ENCODE data around the gene TMEM147.

The TMEM147 gene

DNA sequence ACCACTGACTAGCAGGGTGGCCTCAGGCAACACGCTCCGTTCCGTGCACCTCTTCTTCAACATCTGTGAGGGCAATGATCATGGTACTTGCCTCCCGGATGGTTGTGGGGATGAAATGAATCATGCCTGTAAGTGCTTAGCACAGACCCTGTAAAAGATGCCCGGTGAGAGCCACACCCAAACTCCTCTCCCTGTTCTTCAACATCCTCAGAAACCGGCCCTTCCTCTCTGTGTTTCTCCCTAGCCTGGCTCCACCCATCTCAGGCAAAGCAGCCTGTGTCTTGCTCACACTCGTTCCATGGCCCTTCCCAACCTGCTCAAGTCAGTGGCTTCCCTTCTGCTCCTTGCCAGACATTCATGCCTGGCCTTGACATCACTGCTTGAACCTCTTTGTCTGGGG is 26.1 kb upstream of the TMEM147 start:
- no peak overlapping the region for H3K9ac ChIP-seq (ENCODE audit: low read length)
- H3K9me3 ChIP-seq (ENCODE audit: control insufficient read depth, insufficient read depth, low read depth, low read length), result no peaks in the 10 kb centered on the region
- no peak overlapping the region for H3K4me3 ChIP-seq (ENCODE audit: low read depth, low read length)
- H3K27ac ChIP-seq (ENCODE audit: low read depth, low read length), result no peak overlapping the region
- peaks cover 15% of the 10 kb centered on the region for H3K4me1 ChIP-seq (ENCODE audit: control insufficient read depth, insufficient read depth, low read length)
- H3K27me3 ChIP-seq (ENCODE audit: control insufficient read depth, insufficient read depth, low read length), result 0 out of 2 replicates have a peak, but pooled peaks cover under 1% of the 10 kb centered on the region
- H3K36me3 ChIP-seq (ENCODE audit: control insufficient read depth, insufficient read depth, low read length), result no peaks in the 10 kb centered on the region

DNA sequence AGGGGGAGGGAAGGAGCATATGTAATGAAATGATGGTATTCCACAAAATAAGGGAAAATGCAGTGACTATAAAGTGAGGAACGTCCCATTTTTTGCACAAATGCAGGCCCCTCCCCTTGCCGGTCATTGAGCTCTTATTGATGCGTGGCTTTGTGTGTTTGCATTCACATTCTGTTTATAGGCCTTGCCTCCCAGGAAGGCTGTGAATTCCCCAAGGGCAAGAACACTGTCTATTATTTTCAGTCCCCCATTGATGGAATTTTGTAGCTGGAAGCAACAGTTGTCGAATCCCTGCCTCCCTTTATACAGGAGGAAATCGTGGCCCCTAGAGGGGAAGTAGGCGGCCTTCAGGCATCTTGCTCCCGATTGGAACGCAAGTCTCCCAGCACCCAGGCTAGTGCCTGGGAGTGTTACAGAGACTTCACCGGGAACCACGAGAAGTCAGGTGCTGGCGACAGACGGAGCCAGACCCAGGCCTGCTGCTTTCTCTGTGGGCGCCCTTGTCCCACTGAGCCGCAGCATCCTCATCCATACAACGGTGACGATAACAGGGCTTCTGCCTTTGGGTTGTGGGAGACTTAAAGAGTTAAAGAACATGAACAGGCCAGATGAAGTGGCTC is 24.2 kb upstream of the TMEM147 start:
- peaks cover 16% of the 10 kb centered on the region for H3K27me3 ChIP-seq (ENCODE audit: control insufficient read depth, insufficient read depth, low read length)
- H3K36me3 ChIP-seq (ENCODE audit: control insufficient read depth, insufficient read depth, low read length), result no peaks in the 10 kb centered on the region
- H3K4me1 ChIP-seq (ENCODE audit: control insufficient read depth, insufficient read depth, low read length), result peaks cover 20% of the 10 kb centered on the region
- H3K9me3 ChIP-seq (ENCODE audit: control insufficient read depth, insufficient read depth, low read depth, low read length), result no peaks in the 10 kb centered on the region
- no peak overlapping the region for H3K9ac ChIP-seq (ENCODE audit: low read length)
- no peak overlapping the region for H3K27ac ChIP-seq (ENCODE audit: low read depth, low read length)
- H3K4me3 ChIP-seq (ENCODE audit: low read depth, low read length), result no peak overlapping the region

DNA sequence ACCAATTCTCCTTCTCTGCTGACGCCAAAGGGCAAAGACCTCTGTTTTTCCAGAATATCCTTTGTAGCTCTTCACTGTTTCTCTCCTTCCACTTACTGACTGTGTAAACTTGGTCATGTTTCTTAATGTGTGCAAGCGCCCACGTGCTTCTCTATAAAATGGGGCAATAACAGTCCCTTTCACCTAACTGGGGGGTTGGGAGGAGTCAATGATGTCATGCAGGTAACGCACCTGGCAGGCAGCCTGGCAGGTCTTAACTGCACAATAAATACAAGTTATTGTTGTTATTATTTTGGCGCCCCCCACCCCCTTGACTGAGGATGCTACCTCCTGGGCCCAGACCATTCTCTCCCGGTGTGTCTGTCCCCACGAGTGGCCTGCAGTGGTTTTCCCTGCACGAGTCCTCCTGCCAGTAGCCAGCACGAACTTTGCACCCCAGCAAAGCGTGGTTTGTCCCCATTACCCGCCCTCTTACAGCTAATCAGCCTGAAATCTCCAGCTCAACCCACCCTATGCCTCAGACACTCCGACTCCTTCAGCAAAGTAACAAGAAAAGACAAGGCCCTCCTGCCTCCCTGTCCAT is 22.6 kb upstream of the TMEM147 start:
- no peak overlapping the region for H3K27ac ChIP-seq (ENCODE audit: low read depth, low read length)
- H3K4me1 ChIP-seq (ENCODE audit: control insufficient read depth, insufficient read depth, low read length), result peaks cover 20% of the 10 kb centered on the region
- no peak overlapping the region for H3K9ac ChIP-seq (ENCODE audit: low read length)
- no peaks in the 10 kb centered on the region for H3K36me3 ChIP-seq (ENCODE audit: control insufficient read depth, insufficient read depth, low read length)
- H3K4me3 ChIP-seq (ENCODE audit: low read depth, low read length), result no peak overlapping the region
- no peaks in the 10 kb centered on the region for H3K9me3 ChIP-seq (ENCODE audit: control insufficient read depth, insufficient read depth, low read depth, low read length)
- H3K27me3 ChIP-seq (ENCODE audit: control insufficient read depth, insufficient read depth, low read length), result peaks cover 16% of the 10 kb centered on the region

DNA sequence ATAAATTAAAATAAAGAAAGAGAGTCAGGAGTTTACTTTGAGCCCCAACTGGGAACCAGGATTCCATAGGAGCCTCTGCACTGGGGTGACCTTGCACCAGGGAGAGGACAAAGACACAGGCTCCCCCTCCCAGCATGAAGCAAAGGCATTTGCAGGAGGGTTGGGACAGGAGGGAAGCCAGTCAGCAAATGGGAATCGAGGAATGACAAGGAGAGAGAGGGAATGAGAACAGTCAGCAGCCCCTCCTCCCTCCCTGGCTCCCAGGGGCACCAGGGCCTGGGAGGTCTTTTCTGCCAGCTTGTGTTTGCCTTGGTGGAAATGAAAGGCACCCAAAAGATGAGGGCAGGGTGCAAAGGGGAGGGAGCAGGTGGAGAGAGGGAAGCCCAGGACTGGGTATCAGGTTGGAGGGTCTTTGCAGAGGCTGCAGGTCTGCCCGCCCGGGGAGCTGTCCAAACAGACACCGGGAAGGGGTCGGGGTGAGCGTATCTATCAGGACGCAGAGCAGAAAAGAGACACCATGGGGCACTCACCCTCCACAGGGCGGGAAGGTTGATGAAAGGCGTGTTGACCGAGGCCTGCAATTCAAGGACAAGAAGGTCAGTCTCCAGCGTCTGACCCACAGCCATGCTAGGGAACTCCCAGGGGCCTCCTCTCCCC is 21.1 kb upstream of the TMEM147 start:
- H3K27ac ChIP-seq (ENCODE audit: low read depth, low read length), result no peak overlapping the region
- H3K27me3 ChIP-seq (ENCODE audit: control insufficient read depth, insufficient read depth, low read length), result peaks cover 20% of the 10 kb centered on the region

DNA sequence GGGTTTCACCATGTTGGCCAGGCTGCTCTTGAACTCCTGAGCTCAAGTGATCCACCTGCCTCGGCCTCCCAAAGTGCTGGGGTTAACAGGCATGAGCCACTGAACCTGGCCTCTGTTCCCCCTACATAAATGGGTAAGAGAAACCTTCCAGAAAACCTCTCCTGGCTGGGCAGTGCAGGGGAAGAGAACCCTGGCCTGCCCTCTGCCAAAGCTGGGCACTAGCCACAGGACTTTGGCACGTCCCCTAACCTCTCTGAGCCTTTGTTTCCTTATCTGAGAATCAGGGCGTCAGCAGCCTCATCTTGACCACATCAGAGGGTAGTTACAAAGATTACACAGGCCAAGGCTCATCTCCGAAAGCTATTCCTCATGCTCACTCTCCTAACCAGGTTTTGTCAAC is 19.6 kb upstream of the TMEM147 start:
- Histone ChIP-seq H3K27me3 (ENCODE audit: control insufficient read depth, insufficient read depth, low read length) (peaks cover 20% of the 10 kb centered on the region), H3K27ac (ENCODE audit: low read depth, low read length) (no peak overlapping the region), H3K4me1 (ENCODE audit: control insufficient read depth, insufficient read depth, low read length) (peaks cover 20% of the 10 kb centered on the region)

More for the DNA sequence above, 21.1 kb upstream of the TMEM147 start:
- Histone ChIP-seq H3K36me3 (ENCODE audit: control insufficient read depth, insufficient read depth, low read length) (no peaks in the 10 kb centered on the region), H3K9me3 (ENCODE audit: control insufficient read depth, insufficient read depth, low read depth, low read length) (no peaks in the 10 kb centered on the region), H3K4me3 (ENCODE audit: low read depth, low read length) (peak overlapping the region; percentile 40), H3K9ac (ENCODE audit: low read length) (no peak overlapping the region), H3K4me1 (ENCODE audit: control insufficient read depth, insufficient read depth, low read length) (peaks cover 20% of the 10 kb centered on the region)

DNA sequence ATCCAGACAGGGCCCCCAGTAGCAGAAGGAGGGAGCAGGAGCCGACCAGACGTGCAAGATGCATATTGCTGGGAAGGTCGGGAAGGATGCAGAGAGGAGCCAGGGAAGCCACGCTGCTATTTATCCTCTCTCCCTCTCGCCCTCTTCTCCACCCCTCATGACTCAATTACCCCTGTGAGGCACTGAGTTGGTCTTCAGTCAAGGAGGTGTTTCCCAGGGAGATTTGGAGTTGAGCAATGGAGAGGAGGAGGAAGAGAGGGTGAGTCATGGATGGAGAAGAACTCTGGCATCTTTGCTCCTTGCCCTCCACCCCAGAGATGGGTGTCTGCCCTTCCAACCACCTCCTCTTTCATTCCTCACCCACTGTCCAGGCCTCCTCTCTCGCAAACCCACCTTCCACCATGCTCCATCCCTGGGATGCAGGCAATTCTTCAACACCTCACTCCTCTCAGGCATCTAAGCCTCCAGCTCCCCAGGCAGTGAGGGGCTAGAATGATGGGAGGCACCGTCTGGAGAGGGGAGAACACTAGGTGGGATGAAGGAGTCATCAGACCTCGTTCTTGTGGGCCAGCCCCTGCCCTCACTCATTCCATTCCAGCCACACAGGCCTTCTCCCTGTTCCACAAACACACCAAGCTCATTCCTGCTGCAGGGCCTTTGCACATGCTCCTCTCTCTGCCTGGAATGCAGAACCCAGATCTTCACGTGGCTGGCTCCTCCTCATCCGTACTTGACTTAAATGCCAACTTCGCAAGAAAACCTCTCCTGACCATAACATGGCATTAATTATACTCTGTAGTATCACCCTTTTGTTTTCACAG is 17.0 kb upstream of the TMEM147 start, which contains the start of gene SBSN:
Gene SBSN (minus strand): TSS at position 94 of the 821 bp plus-strand sequence. CDS start 30 bp downstream, at position 64.
- no peaks in the 10 kb centered on the region for H3K9me3 ChIP-seq (ENCODE audit: control insufficient read depth, insufficient read depth, low read depth, low read length)
- H3K4me3 ChIP-seq (ENCODE audit: low read depth, low read length), result no peak within 1 kb of the TSS
- no peak within 1 kb of the TSS for H3K27ac ChIP-seq (ENCODE audit: low read depth, low read length)
- no peaks in the 10 kb centered on the region for H3K36me3 ChIP-seq (ENCODE audit: control insufficient read depth, insufficient read depth, low read length)
- peaks cover 16% of the 10 kb centered on the region for H3K4me1 ChIP-seq (ENCODE audit: control insufficient read depth, insufficient read depth, low read length)
- H3K27me3 ChIP-seq (ENCODE audit: control insufficient read depth, insufficient read depth, low read length), result peaks cover 29% of the 10 kb centered on the region
- no peak within 1 kb of the TSS for H3K9ac ChIP-seq (ENCODE audit: low read length)

More for the DNA sequence above, 19.6 kb upstream of the TMEM147 start:
- H3K36me3 ChIP-seq (ENCODE audit: control insufficient read depth, insufficient read depth, low read length), result no peaks in the 10 kb centered on the region
- H3K9me3 ChIP-seq (ENCODE audit: control insufficient read depth, insufficient read depth, low read depth, low read length), result no peaks in the 10 kb centered on the region
- no peak overlapping the region for H3K9ac ChIP-seq (ENCODE audit: low read length)
- H3K4me3 ChIP-seq (ENCODE audit: low read depth, low read length), result no peak overlapping the region

DNA sequence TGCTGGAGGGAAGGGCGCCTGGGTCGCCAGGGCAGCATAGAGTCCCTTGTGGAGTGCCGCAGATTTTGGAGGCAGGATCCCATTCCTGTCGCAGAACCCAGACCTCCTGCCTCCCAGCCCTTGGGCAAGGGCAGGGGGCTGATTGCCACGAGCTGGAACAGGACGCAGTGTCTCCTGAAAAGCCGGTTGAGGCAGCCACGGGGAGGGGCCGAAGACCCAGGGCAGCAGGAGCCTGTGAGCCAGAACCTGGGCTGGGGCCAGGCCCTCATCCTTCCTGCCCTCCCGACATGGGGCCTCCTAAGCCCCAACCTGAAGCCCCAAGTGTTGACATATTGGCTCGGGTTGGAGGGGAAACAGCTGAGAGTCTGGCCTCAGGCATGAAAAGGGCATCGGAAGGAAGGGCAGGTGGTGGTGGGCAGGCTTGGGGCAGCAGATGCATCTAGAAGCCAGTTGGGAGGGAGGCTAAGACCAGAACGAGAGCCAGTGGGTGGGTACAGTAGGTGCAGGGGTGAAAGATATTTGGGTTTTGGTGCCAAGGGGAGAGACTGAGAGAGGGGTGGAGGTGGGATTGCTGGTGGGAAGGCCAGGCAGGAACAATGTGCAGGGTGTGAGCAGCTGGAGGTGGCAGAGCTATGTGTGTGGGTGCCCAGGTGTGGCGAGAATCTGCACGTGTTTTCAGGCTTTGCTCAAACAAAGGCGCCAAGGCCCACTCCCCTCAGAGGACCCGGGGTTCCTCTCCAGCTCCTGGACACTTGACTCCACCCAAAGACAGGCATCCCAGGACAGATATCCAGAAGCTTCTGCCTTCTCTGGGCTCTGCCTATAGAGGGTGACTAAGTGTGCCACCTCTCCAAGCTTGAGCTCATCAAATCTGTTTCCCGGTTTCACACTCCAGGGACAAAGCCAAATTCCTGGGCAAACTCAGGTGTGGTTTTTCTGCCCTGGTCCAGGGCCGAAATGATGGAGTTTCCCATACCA is 15.9 kb upstream of the TMEM147 start:
- no peaks in the 10 kb centered on the region for H3K9me3 ChIP-seq (ENCODE audit: control insufficient read depth, insufficient read depth, low read depth, low read length)
- peaks cover 14% of the 10 kb centered on the region for H3K4me1 ChIP-seq (ENCODE audit: control insufficient read depth, insufficient read depth, low read length)
- no peak overlapping the region for H3K4me3 ChIP-seq (ENCODE audit: low read depth, low read length)
- no peak overlapping the region for H3K27ac ChIP-seq (ENCODE audit: low read depth, low read length)
- H3K27me3 ChIP-seq (ENCODE audit: control insufficient read depth, insufficient read depth, low read length), result peaks cover 26% of the 10 kb centered on the region
- no peak overlapping the region for H3K9ac ChIP-seq (ENCODE audit: low read length)
- no peaks in the 10 kb centered on the region for H3K36me3 ChIP-seq (ENCODE audit: control insufficient read depth, insufficient read depth, low read length)

DNA sequence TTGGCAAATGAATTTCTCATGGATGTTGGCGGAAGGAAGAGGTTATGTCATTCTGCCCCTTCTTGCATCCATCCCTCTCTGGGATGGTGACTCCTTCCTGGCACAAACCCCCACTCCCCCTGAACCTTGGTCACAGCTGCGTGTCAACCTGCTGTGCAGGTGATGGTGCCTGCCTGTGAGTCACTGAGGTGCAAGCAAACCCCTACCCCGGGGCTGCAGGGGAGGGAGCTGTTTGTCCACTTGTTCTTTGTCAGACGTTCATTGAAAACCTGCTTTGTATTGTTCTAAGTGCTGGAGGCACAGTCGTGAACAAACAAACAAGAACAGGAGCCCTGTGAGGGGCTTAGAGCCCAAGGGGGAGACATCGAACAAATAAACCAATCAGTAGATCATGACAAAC is 14.1 kb upstream of the TMEM147 start:
- Histone ChIP-seq H3K36me3 (ENCODE audit: control insufficient read depth, insufficient read depth, low read length) (no peaks in the 10 kb centered on the region), H3K9ac (ENCODE audit: low read length) (no peak overlapping the region), H3K4me3 (ENCODE audit: low read depth, low read length) (no peak overlapping the region), H3K27ac (ENCODE audit: low read depth, low read length) (no peak overlapping the region), H3K9me3 (ENCODE audit: control insufficient read depth, insufficient read depth, low read depth, low read length) (no peaks in the 10 kb centered on the region), H3K27me3 (ENCODE audit: control insufficient read depth, insufficient read depth, low read length) (peaks cover 13% of the 10 kb centered on the region), H3K4me1 (ENCODE audit: control insufficient read depth, insufficient read depth, low read length) (peaks cover 12% of the 10 kb centered on the region)

DNA sequence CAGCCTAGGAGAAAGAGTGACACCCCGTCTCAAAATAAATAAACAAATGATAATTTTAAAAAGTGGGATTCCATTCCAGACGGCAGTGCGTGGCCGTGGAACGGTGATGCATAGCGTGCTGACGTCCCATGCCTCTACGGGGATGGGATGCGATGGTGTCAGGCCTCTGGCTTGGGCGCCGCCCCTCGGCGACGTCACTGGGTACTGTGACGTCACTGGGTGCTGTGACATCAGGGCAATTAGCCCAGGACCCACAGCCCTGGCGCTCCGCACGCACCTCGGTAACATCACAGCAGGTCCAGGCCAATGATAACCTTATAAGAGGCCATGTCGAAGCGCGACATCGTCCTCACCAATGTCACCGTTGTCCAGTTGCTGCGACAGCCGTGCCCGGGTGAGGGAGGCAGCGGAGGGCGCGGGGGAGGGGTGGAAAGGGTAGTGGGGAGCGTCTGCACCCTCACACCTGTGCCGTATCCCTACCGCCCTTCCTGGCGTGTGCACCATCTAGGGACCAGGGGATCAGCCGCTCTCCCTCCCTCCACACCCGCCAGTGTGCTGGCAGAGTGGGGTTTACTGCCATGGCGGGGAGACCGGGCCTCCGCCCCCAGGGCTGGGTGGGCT is 12.1 kb upstream of the TMEM147 start, which contains the start of gene GAPDHS:
Gene GAPDHS (plus strand): TSS at position 256 of the 621 bp plus-strand sequence. CDS start 72 bp downstream, at position 328.
- peak within 1 kb of the TSS; percentile 12; the same call in 1 of the 2 replicates for H3K4me3 ChIP-seq (ENCODE audit: low read depth, low read length)
- H3K9ac ChIP-seq (ENCODE audit: low read length), result no peak within 1 kb of the TSS
- no peak within 1 kb of the TSS for H3K27ac ChIP-seq (ENCODE audit: low read depth, low read length)
- no peaks in the 10 kb centered on the region for H3K9me3 ChIP-seq (ENCODE audit: control insufficient read depth, insufficient read depth, low read depth, low read length)
- peaks cover 22% of the 10 kb centered on the region for H3K4me1 ChIP-seq (ENCODE audit: control insufficient read depth, insufficient read depth, low read length)
- H3K27me3 ChIP-seq (ENCODE audit: control insufficient read depth, insufficient read depth, low read length), result peaks cover 9% of the 10 kb centered on the region
- H3K36me3 ChIP-seq (ENCODE audit: control insufficient read depth, insufficient read depth, low read length), result no peaks in the 10 kb centered on the region
